Amniotic stem cell (primary cell): ENCODE results near the gene FOXA3.
"Not testable (repeated sequence)": the region's sequence is repeated elsewhere in the genome, so short reads cannot be mapped to it uniquely, and the experiment has no call there.

Experiments used
- DNase-seq: peaks from one replicate; lab custom pipeline; 2025; lab: John Stamatoyannopoulos, UW

The FOXA3 gene

DNA sequence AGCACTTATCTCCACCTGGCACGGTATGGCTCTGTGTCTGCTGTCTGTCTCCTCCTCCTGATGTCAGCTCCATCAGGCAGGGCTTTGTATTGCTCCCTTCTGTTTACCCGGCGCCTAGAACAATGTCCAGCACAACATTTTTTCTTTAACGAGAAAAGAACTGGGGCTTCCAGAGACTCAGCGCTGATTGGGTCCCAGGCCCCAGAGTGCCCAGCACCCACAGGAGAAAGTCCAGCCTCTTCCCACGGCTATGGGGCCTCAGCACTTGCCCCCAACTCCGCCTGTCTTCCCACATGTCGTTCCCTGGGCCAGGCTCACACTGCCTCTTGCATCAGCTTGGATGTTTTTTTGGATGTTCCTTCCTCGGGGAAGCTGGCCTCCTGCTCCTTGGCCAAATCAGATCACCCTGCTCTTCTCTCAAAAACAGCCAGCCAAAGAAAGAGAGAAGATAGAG, 31.4 kb downstream of the FOXA3 start:
- DNase-seq: no peak

- DNase-seq: not testable (repeated sequence)
Measured at GRCh38 chr19:45895983-45896599, 32.0 kb downstream of the FOXA3 start.

GRCh38 chr19:45897261-45897812, 33.2 kb downstream of the FOXA3 start:
- no peak for DNase-seq

- DNase-seq: no peak
Measured at GRCh38 chr19:45899253-45899652, 35.1 kb downstream of the FOXA3 start.

DNA sequence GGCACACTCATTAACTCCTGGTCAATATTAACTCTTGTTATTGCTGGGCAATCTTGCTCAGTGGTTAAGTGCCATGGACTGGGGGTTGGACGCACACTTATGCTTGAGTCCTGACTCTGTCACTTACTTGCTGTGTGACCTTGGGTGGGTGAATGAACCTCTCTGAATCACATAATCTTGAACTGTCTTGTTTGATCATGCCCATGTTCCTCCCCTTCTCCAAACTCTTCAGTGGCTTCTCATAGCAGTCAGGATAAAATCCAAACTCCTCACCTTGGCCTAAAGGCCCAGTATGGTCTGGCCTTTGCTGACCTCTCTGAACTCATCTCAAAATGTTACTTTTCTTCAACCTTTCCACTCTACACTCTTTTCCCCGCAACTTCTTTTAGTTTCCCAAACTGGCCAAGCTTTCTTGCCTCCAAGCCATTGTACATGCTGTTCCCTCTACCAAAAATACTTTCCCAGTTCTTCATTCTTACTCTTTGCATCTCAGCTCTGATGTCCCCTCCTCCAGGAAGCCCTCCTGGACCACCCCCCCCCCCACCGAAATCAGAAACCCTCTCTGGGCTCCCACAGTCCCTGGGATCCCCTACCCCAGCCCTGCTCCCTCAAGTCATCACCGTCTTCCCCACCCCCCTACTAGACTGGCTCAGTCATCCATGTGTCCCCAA, 35.9 kb downstream of the FOXA3 start:
- DNase-seq: no peak

GRCh38 chr19:45900738-45901431, 36.8 kb downstream of the FOXA3 start:
- no peak for DNase-seq

DNA sequence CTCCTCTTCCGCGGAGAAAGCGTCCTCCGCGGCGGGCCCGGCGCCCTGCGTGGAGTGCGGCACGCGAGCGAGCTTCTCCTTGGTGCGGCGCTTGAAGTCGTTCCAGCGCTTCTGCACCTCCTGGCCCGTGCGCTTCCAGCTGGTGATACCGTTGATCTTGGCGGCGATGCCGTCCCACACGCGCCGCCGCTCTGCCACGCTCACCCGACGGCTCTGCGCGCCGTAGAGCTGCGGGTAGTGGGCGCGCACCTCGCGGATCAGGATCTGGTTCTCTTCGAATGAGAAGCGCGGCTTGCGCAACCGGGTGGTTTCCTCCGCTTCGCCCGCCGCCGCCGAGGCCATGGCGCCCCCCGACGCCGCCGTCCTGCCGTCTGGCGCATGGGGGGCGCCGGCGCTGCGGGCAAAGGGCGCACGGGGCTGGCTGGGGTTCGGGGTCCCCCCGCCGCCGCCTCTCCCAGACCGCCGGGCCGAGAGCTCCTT, 37.3 kb downstream of the FOXA3 start:
- DNase-seq: peak; percentile 11

GRCh38 chr19:45901912-45902650, 38.0 kb downstream of the FOXA3 start, which contains the start of gene MYPOP:
TSS of gene MYPOP (minus strand) at chr19:45902613. CDS start at chr19:45901773, 840 bp downstream.
- no peak for DNase-seq

GRCh38 chr19:45902651-45903625, 38.8 kb downstream of the FOXA3 start:
- DNase-seq: peak; percentile 92

GRCh38 chr19:45905011-45905410, 40.9 kb downstream of the FOXA3 start:
- DNase-seq: no peak

- no peak for DNase-seq
Measured at GRCh38 chr19:45906221-45906620, 42.1 kb downstream of the FOXA3 start.

DNA sequence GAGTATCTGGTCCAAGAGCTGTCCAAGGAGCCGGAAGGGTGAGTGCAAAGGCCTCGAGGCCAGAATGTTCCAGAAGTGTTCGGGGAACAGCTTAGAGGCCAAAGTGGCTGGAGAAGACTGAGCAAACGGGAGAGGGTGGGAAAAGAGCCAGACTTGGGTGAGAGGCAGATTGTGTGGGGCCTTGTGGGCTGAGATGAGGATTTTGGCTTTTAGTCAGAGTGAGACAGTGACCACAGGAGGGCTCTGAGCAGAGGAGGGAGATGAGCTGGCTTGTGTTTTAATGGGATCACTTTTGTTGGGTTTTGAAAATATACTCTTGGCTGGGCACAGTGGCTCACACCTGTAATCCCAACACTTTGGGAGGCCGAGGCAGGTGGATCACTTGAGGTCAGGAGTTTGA, 44.8 kb downstream of the FOXA3 start:
- no peak for DNase-seq

DNA sequence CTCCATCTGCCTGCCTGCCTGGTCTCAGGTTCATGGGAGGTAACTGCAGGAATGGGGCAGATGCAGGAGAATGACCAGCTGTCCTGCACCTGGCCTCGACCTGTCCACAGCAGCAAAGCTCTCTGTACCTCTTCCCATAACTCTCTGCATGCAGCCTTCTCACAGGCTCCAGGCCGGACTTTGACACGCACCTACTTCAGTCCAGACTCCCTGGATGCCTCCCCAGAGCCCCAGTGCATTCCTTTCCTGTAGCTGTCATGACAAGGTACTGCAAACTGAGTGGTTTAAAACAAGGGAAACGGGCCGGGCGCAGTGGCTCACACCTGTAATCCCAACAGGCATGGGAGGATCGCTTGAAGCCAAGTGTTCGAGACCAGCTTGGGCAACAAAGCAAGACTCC, 47.2 kb downstream of the FOXA3 start:
- DNase-seq: no peak

GRCh38 chr19:45913874-45914830, 50.0 kb downstream of the FOXA3 start, which contains the start of gene NANOS2:
TSS of gene NANOS2 (minus strand) at chr19:45914778. CDS start at chr19:45914693, 85 bp downstream.
- no peak for DNase-seq

GRCh38 chr19:45917421-45918091, 53.4 kb downstream of the FOXA3 start:
- no peak for DNase-seq

GRCh38 chr19:45918721-45919120, 54.6 kb downstream of the FOXA3 start:
- DNase-seq: no peak

DNA sequence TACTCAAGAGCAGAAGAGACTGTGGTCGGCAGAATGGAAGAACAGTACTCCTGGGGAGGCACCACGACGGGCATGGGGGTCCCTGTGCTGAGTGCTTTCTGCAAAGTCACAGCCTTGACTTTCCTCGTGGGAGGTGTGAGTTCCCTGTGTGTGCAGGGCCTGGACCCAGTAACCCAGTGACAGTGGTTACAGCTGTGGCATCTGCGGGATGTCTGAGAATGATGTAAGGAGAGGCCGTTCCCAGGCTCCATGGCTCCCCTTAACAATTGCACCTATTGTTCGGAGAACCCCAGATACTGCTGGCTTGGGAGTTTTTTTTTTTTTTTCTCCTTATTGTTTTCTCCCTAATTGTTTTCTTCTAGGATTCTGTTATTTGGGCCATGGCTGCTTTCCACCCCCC, 55.6 kb downstream of the FOXA3 start:
- no peak for DNase-seq

DNA sequence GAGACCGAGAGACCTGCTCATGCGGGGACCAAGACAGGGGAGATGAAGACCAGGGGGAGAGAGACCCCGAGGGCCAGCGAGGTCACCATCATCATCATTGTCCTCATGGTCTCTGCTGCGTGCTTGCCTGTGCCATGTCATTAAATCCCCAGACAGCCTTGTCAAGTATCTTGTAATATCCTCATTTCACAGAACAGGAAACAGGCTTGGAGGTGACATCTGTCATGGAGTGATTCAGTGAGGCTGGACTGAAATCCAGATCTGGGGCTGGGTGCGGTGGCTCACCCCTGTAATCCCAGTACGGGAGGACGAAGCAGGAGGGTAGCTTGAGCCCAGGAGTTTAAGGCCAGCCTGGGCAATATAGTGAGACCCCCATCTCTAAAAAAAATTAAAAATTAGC, 56.3 kb downstream of the FOXA3 start:
- DNase-seq: no peak

DNA sequence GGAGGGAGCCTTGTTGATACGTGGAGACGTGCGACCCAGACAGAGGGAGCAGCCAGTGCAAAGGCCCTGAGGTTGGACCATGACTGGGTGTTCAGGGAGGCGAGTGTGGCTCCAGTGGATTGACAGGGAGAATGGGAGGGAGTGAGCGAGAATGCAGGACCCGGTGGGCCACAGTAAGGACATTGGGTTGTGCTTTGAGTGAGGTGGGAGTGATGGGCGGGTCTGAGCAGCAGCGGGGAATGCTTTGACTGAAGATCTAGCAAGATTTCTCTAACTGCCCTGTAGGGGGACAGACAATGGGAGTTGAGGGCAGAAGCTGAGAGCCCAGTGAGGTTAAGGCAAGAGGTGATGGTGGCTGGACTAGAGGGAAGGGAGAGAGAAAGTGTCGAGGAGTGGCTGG, 58.2 kb downstream of the FOXA3 start:
- no peak for DNase-seq
